GM12878 (cell line): ENCODE results near the gene CFAP97. TPM values are rescaled to one million over a fixed set of nuclear protein-coding genes. Genes with fewer than 3 reads are reported as not detected.

Experiments used
- ATAC-seq: fragments of 200-7000 bp; cut with Tn5 transposase; 3 replicates; pipeline ENCODE4 v1.9.1; 2020; ENCODE audit warnings: mild to moderate bottlenecking, moderate library complexity
- BruUV-seq: library from RNA; stranded (reverse); fragments of 400-500 nt; replicated peaks from 2 replicates; lab custom pipeline; 2021; lab: Mats Ljungman, UMichigan
- CTCF ChIA-PET: fragments of 300-600 bp; sonication (Branson Sonifier 250); formaldehyde crosslinking; extraction: SDS; loops from one replicate; lab custom pipeline; 2021; ENCODE audit warnings: inconsistent platforms; lab: Yijun Ruan, JAX
- POLR2A ChIA-PET: fragments of 350-600 bp; formaldehyde crosslinking; extraction: SDS; loops from one replicate; lab custom pipeline; 2021; ENCODE audit warnings: inconsistent platforms; lab: Charles Lee
- RAD21 ChIA-PET: fragments of 300-600 bp; sonication (Branson Sonifier 250); formaldehyde crosslinking; loops from one replicate; lab custom pipeline; 2023; ENCODE audit warnings: antibody characterized with exemption; ENCODE audit not compliant: unreplicated experiment; lab: Charles Lee
- SMC1A ChIA-PET: fragments of 300-600 bp; sonication (Branson Sonifier 250); formaldehyde crosslinking; loops from one replicate; lab custom pipeline; 2023; ENCODE audit not compliant: unreplicated experiment, uncharacterized antibody; lab: Charles Lee
- DNase-seq: peaks from one replicate; pipeline ENCODE4 v3.0.0-alpha.2; 2011; ENCODE audit warnings: low read depth, low spot score
- FAIRE-seq: peaks from 3 replicates; lab custom pipeline; 2011; peaks lifted over from hg19 to GRCh38; lab: Jason Lieb, UNC
- H2AFZ ChIP-seq: 2 replicates; pipeline ENCODE4 v1.6.0; 2011; ENCODE audit warnings: low read depth, low read length, control low read depth; ENCODE audit not compliant: control insufficient read depth
- H3K27ac ChIP-seq: 2 replicates; pipeline ENCODE4 v1.5.1; 2011; ENCODE audit warnings: control low read depth; ENCODE audit not compliant: control insufficient read depth, insufficient read depth
- H3K27me3 ChIP-seq, 2 experiments: replicated peaks in 1 of 2; 2 replicates each; pipeline versions ENCODE4 v1.6.0 to v1.6.1; 2011; ENCODE audit warnings: low read length in 1 of 2; ENCODE audit not compliant: control insufficient read depth in 2 of 2, insufficient read depth in 2 of 2
- H3K36me3 ChIP-seq, 2 experiments: 2 replicates each; pipeline ENCODE4 v1.5.1; 2011; ENCODE audit warnings: low read length in 1 of 2; ENCODE audit not compliant: control insufficient read depth in 2 of 2, insufficient read depth in 2 of 2
- H3K4me1 ChIP-seq: 2 replicates; pipeline ENCODE4 v1.6.1; 2011; ENCODE audit warnings: mild to moderate bottlenecking, low read length, moderate library complexity, mixed read lengths; ENCODE audit not compliant: control insufficient read depth, insufficient read depth
- H3K4me2 ChIP-seq: 2 replicates; pipeline ENCODE4 v1.6.0; 2011; ENCODE audit warnings: control low read depth; ENCODE audit not compliant: control insufficient read depth, insufficient read depth
- H3K4me3 ChIP-seq: fragments of 200-600 bp; sonication (generic); 2 replicates; pipeline ENCODE4 v1.5.1; 2016
- H3K79me2 ChIP-seq: 2 replicates; pipeline ENCODE4 v1.6.0; 2011; ENCODE audit warnings: low read length; ENCODE audit not compliant: control insufficient read depth, insufficient read depth
- H3K9ac ChIP-seq: 2 replicates; pipeline ENCODE4 v1.8.0; 2011; ENCODE audit warnings: low read length, control low read depth, mixed read lengths; ENCODE audit not compliant: control insufficient read depth, insufficient read depth
- H3K9me3 ChIP-seq: replicated peaks from 3 replicates; pipeline ENCODE4 v1.5.1; 2011; ENCODE audit warnings: mild to moderate bottlenecking, low read length; ENCODE audit not compliant: control insufficient read depth, insufficient read depth
- H4K20me1 ChIP-seq: 2 replicates; pipeline ENCODE4 v1.6.0; 2011; ENCODE audit not compliant: control insufficient read depth, insufficient read depth
- FOS ChIP-seq: IDR thresholded peaks from 3 replicates; pipeline ENCODE4 v1.6.1; 2011; ENCODE audit warnings: borderline replicate concordance; ENCODE audit not compliant: insufficient read length; ENCODE audit errors: extremely low read depth
- FOXM1 ChIP-seq: IDR thresholded peaks from 2 replicates; pipeline ENCODE4 v1.6.1; 2012; ENCODE audit warnings: low read depth, mild to moderate bottlenecking, inconsistent platforms, low read length, moderate library complexity
- MYB ChIP-seq: fragments of 150-350 bp; IDR thresholded peaks from 2 replicates; pipeline ENCODE4 v1.6.1; 2014; ENCODE audit warnings: mild to moderate bottlenecking, low read depth, low read length, borderline replicate concordance
- NFIC ChIP-seq: IDR thresholded peaks from 2 replicates; pipeline ENCODE4 v1.6.1; 2012; ENCODE audit warnings: low read depth, mild to moderate bottlenecking, inconsistent platforms, low read length, moderate library complexity
- POLR2A ChIP-seq: IDR thresholded peaks from 2 replicates; pipeline ENCODE4 v1.6.1; 2011; ENCODE audit warnings: low read depth, mild to moderate bottlenecking, low read length
- SMC3 ChIP-seq: IDR thresholded peaks from 2 replicates; pipeline ENCODE4 v1.6.1; 2011; ENCODE audit warnings: low read length, improper control_type of control experiment, borderline replicate concordance
- TARDBP ChIP-seq: IDR thresholded peaks from 2 replicates; pipeline ENCODE4 v1.6.1; 2016; ENCODE audit warnings: borderline replicate concordance
- WRNIP1 ChIP-seq: IDR thresholded peaks from 2 replicates; pipeline ENCODE4 v1.6.1; 2011; ENCODE audit warnings: low read depth, low read length, improper control_type of control experiment, borderline replicate concordance
- ZNF24 ChIP-seq: fragments of 450-650 bp; IDR thresholded peaks from 2 replicates; pipeline ENCODE4 v1.6.1; 2017; ENCODE audit warnings: antibody characterized with exemption, mild to moderate bottlenecking
- WGBS: methylation state at CpG from one replicate; pipeline ENCODE4 v1.1.6; 2016; ENCODE audit warnings: low lambda C conversion rate; ENCODE audit not compliant: insufficient replicate concordance, insufficient coverage; ENCODE audit errors: missing lambda C conversion rate; 5-methylcytosine and 5-hydroxymethylcytosine counted together
- in situ Hi-C: fragments of 300-500 bp; cut with MboI; formaldehyde crosslinking; loops from 9 replicates; pipeline ENCODE4 v1.14.3; 2018; ENCODE audit warnings: mixed read lengths
- intact Hi-C: fragments of 100-400 bp; cut with micrococcal nuclease; formaldehyde crosslinking; loops from one replicate; pipeline ENCODE4 v1.14.2; 2022; ENCODE audit not compliant: unreplicated experiment
- polyA plus RNA-seq, 11 experiments: library from polyadenylated mRNA; depleted of rRNA in 4 of 11; unstranded in 6 of 11; stranded (reverse) in 5 of 11; fragments of >200 nt; fragmentation: Nextera tagmentation in 4 of 11; fragmentation: Illumina TruSeq in 1 of 11; extraction: Ambion mirVana in 4 of 11; extraction: Trizol in 1 of 11; gene quantifications; 1 replicate in 1 of 11; 2 replicates in 10 of 11; pipeline versions ENCODE4 v1.2.1 to v1.2.3, GENCODE V29; 2011 to 2016; ENCODE audit warnings: inconsistent platforms in 2 of 11, missing spikeins in 2 of 11, low read depth in 1 of 11
- total RNA-seq, 4 experiments: library from RNA; depleted of rRNA in 3 of 4; stranded (reverse); fragments of >200 nt in 3 of 4; fragmentation: Illumina TruSeq in 1 of 4; extraction: Trizol in 1 of 4; gene quantifications; 2 replicates each; pipeline versions ENCODE4 v1.2.1 to v1.2.3, GENCODE V29; 2013 to 2021
- TF ChIP-seq, protein P1 (sequence below): fragments of 450-650 bp; formaldehyde crosslinking; IDR thresholded peaks from 2 replicates; pipeline ENCODE4 v1.4.0; 2020; ENCODE audit warnings: mild to moderate bottlenecking, moderate library complexity
- TF ChIP-seq, protein P2 (sequence below): fragments of 450-650 bp; IDR thresholded peaks from 2 replicates; pipeline ENCODE4 v1.6.1; 2018; ENCODE audit warnings: mild to moderate bottlenecking, low read depth, moderate library complexity; ENCODE audit not compliant: partially characterized antibody
- TF ChIP-seq, protein P3 (sequence below): IDR thresholded peaks from 2 replicates; pipeline ENCODE4 v1.6.1; 2012; ENCODE audit warnings: improper control_type of control experiment, low read depth, low read length; ENCODE audit not compliant: insufficient replicate concordance

CFAP97 gene
- total and polyA plus RNA-seq, 10 of the 15 experiments (the other 5 are each of a cell fraction or from before 2014, with no cell fraction given): 26.4 to 62.7 (median 48.0) TPM

GRCh38 chr4:185120631-185120946, 83.2 kb downstream of the CFAP97 start:
- H4K20me1 ChIP-seq: no peaks in the 10 kb centered on the region
- FAIRE-seq (no peak), ATAC-seq (no peak), DNase-seq (no peak)
- H3K9ac ChIP-seq: no peak overlapping the region
- ChIA-PET SMC1A (interaction anchor here (1.6 kb wide), 1 partner anchor 63 kb away, joined by 3 read pairs; no protein-coding TSS in a partner anchor), RAD21 (no interaction called here), POLR2A (no interaction called here), CTCF (interaction anchor here (1.2 kb wide), 1 partner anchor 14 kb away, joined by 6 read pairs; no protein-coding TSS in a partner anchor)
- H3K4me1 ChIP-seq: peaks cover 12% of the 10 kb centered on the region
- in situ Hi-C loops: no loop called here
- H2AFZ ChIP-seq: no peak overlapping the region
- 66% methylated on average over 6 of the region's 6 CpGs for WGBS
- H3K4me3 ChIP-seq: no peak overlapping the region
- no peaks in the 10 kb centered on the region for H3K79me2 ChIP-seq
- H3K27me3 ChIP-seq: no peaks in the 10 kb centered on the region; a peak in 2 of 4 replicates
- H3K9me3 ChIP-seq: no peaks in the 10 kb centered on the region; the same call in 2 of the 3 replicates
- no TSS peak for BruUV-seq
- H3K36me3 ChIP-seq: no peaks in the 10 kb centered on the region
- no peak overlapping the region for H3K27ac ChIP-seq
- no peak overlapping the region for H3K4me2 ChIP-seq
- intact Hi-C loops: no loop called here
- TF ChIP-seq FOXM1 (no peak), WRNIP1 (no peak), SMC3 (no peak), FOS (no peak), ZNF24 (no peak), NFIC (no peak), TARDBP (no peak), POLR2A (no peak), MYB (no peak)
- TF ChIP-seq, protein P1, sequence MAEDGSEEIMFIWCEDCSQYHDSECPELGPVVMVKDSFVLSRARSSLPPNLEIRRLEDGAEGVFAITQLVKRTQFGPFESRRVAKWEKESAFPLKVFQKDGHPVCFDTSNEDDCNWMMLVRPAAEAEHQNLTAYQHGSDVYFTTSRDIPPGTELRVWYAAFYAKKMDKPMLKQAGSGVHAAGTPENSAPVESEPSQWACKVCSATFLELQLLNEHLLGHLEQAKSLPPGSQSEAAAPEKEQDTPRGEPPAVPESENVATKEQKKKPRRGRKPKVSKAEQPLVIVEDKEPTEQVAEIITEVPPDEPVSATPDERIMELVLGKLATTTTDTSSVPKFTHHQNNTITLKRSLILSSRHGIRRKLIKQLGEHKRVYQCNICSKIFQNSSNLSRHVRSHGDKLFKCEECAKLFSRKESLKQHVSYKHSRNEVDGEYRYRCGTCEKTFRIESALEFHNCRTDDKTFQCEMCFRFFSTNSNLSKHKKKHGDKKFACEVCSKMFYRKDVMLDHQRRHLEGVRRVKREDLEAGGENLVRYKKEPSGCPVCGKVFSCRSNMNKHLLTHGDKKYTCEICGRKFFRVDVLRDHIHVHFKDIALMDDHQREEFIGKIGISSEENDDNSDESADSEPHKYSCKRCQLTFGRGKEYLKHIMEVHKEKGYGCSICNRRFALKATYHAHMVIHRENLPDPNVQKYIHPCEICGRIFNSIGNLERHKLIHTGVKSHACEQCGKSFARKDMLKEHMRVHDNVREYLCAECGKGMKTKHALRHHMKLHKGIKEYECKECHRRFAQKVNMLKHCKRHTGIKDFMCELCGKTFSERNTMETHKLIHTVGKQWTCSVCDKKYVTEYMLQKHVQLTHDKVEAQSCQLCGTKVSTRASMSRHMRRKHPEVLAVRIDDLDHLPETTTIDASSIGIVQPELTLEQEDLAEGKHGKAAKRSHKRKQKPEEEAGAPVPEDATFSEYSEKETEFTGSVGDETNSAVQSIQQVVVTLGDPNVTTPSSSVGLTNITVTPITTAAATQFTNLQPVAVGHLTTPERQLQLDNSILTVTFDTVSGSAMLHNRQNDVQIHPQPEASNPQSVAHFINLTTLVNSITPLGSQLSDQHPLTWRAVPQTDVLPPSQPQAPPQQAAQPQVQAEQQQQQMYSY (CRISPR knock-in tag): no peak
- TF ChIP-seq, protein P2, sequence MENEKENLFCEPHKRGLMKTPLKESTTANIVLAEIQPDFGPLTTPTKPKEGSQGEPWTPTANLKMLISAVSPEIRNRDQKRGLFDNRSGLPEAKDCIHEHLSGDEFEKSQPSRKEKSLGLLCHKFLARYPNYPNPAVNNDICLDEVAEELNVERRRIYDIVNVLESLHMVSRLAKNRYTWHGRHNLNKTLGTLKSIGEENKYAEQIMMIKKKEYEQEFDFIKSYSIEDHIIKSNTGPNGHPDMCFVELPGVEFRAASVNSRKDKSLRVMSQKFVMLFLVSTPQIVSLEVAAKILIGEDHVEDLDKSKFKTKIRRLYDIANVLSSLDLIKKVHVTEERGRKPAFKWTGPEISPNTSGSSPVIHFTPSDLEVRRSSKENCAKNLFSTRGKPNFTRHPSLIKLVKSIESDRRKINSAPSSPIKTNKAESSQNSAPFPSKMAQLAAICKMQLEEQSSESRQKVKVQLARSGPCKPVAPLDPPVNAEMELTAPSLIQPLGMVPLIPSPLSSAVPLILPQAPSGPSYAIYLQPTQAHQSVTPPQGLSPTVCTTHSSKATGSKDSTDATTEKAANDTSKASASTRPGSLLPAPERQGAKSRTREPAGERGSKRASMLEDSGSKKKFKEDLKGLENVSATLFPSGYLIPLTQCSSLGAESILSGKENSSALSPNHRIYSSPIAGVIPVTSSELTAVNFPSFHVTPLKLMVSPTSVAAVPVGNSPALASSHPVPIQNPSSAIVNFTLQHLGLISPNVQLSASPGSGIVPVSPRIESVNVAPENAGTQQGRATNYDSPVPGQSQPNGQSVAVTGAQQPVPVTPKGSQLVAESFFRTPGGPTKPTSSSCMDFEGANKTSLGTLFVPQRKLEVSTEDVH: no peak
- TF ChIP-seq, protein P3, sequence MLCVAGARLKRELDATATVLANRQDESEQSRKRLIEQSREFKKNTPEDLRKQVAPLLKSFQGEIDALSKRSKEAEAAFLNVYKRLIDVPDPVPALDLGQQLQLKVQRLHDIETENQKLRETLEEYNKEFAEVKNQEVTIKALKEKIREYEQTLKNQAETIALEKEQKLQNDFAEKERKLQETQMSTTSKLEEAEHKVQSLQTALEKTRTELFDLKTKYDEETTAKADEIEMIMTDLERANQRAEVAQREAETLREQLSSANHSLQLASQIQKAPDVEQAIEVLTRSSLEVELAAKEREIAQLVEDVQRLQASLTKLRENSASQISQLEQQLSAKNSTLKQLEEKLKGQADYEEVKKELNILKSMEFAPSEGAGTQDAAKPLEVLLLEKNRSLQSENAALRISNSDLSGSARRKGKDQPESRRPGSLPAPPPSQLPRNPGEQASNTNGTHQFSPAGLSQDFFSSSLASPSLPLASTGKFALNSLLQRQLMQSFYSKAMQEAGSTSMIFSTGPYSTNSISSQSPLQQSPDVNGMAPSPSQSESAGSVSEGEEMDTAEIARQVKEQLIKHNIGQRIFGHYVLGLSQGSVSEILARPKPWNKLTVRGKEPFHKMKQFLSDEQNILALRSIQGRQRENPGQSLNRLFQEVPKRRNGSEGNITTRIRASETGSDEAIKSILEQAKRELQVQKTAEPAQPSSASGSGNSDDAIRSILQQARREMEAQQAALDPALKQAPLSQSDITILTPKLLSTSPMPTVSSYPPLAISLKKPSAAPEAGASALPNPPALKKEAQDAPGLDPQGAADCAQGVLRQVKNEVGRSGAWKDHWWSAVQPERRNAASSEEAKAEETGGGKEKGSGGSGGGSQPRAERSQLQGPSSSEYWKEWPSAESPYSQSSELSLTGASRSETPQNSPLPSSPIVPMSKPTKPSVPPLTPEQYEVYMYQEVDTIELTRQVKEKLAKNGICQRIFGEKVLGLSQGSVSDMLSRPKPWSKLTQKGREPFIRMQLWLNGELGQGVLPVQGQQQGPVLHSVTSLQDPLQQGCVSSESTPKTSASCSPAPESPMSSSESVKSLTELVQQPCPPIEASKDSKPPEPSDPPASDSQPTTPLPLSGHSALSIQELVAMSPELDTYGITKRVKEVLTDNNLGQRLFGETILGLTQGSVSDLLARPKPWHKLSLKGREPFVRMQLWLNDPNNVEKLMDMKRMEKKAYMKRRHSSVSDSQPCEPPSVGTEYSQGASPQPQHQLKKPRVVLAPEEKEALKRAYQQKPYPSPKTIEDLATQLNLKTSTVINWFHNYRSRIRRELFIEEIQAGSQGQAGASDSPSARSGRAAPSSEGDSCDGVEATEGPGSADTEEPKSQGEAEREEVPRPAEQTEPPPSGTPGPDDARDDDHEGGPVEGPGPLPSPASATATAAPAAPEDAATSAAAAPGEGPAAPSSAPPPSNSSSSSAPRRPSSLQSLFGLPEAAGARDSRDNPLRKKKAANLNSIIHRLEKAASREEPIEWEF: no peak
